PC-9 (cell line): ENCODE results near the gene INPP5J. TPM values are rescaled to one million over a fixed set of nuclear protein-coding genes. Genes with fewer than 3 reads are reported as not detected.

Experiments used
- BruUV-seq: library from RNA; stranded (reverse); fragments of 400-500 nt; replicated peaks from 2 replicates; lab custom pipeline; 2021; lab: Mats Ljungman, UMichigan
- CTCF ChIA-PET: fragments of 300-600 bp; sonication (Branson Sonifier 250); formaldehyde crosslinking; loops from one replicate; lab custom pipeline; 2022; ENCODE audit warnings: antibody characterized with exemption; lab: Charles Lee
- POLR2A ChIA-PET: fragments of 300-600 bp; sonication (Branson Sonifier 250); formaldehyde crosslinking; loops from one replicate; lab custom pipeline; 2022; ENCODE audit warnings: antibody characterized with exemption; ENCODE audit not compliant: unreplicated experiment; lab: Charles Lee
- DNase-seq, 2 experiments: peaks; one replicate each; pipeline versions ENCODE4 v3.0.0 to v3.0.0-alpha.2; 2015 to 2022; ENCODE audit warnings: mixed read lengths in 1 of 2
- H2AFZ ChIP-seq: fragments of 200-600 bp; sonication (generic); 2 replicates; pipeline ENCODE4 v1.8.1; 2017; ENCODE audit warnings: antibody characterized with exemption
- H3F3A ChIP-seq: fragments of 200-600 bp; sonication (generic); 2 replicates; pipeline ENCODE4 v1.8.1; 2017; ENCODE audit warnings: antibody characterized with exemption, mild to moderate bottlenecking, low read depth; ENCODE audit not compliant: insufficient read depth
- H3K27ac ChIP-seq: fragments of 200-600 bp; sonication (generic); 2 replicates; pipeline ENCODE4 v1.6.1; 2016; ENCODE audit warnings: mixed run types
- H3K27me3 ChIP-seq: fragments of 200-600 bp; sonication (generic); 2 replicates; pipeline ENCODE4 v1.6.1; 2016; ENCODE audit warnings: low read depth, mixed run types; ENCODE audit not compliant: insufficient read depth
- H3K36me3 ChIP-seq: fragments of 200-600 bp; sonication (generic); 2 replicates; pipeline ENCODE4 v1.6.1; 2016; ENCODE audit warnings: low read depth, mixed run types
- H3K4me1 ChIP-seq: fragments of 200-600 bp; sonication (generic); replicated peaks from 2 replicates; pipeline ENCODE4 v1.6.1; 2016; ENCODE audit warnings: mixed run types; ENCODE audit not compliant: insufficient read depth
- H3K4me2 ChIP-seq: fragments of 200-600 bp; sonication (generic); 2 replicates; pipeline ENCODE4 v1.6.1; 2017; ENCODE audit warnings: mixed run types
- H3K4me3 ChIP-seq: fragments of 200-600 bp; sonication (generic); 2 replicates; pipeline ENCODE4 v1.6.1; 2016; ENCODE audit warnings: mixed run types
- H3K79me2 ChIP-seq: fragments of 200-600 bp; sonication (generic); 2 replicates; pipeline ENCODE4 v1.6.1; 2017; ENCODE audit warnings: low read depth, mixed run types
- H3K9me2 ChIP-seq: fragments of 200-600 bp; sonication (generic); 2 replicates; pipeline ENCODE4 v1.8.1; 2017; ENCODE audit warnings: mild to moderate bottlenecking; ENCODE audit not compliant: insufficient read depth
- H3K9me3 ChIP-seq: fragments of 200-600 bp; sonication (generic); 2 replicates; pipeline ENCODE4 v1.8.1; 2016; ENCODE audit warnings: low read depth; ENCODE audit not compliant: insufficient read depth
- H4K20me1 ChIP-seq: fragments of 200-600 bp; sonication (generic); 2 replicates; pipeline ENCODE4 v1.8.1; 2017; ENCODE audit not compliant: insufficient read depth
- CTCF ChIP-seq: fragments of 200-600 bp; sonication (generic); conservative IDR thresholded peaks from 2 replicates; pipeline ENCODE4 v1.6.1; 2017; ENCODE audit warnings: mixed run types, antibody characterized with exemption, mild to moderate bottlenecking, moderate library complexity
- EZH2 ChIP-seq: fragments of 200-600 bp; sonication (generic); IDR thresholded peaks from 2 replicates; pipeline ENCODE4 v1.8.0; 2017; ENCODE audit warnings: antibody characterized with exemption, low read depth
- intact Hi-C: fragments of 100-400 bp; cut with micrococcal nuclease; formaldehyde crosslinking; loops from one replicate; pipeline ENCODE4 v1.10.0; 2022; ENCODE audit not compliant: unreplicated experiment
- total RNA-seq: library from RNA; stranded (reverse); gene quantifications from 2 replicates; pipeline ENCODE4 v1.2.3, GENCODE V29; 2021

INPP5J gene
- total RNA-seq, 1 experiment from 2014 or later: 1.7 TPM

GRCh38 chr22:31102441-31103081, 20.2 kb upstream of the INPP5J start:
- intact Hi-C loops: loop anchor here (10.0 kb wide), 1 partner anchor 112 kb away; the partner anchor contains the start of gene LIMK2
- no peaks in the 10 kb centered on the region for H4K20me1 ChIP-seq
- H3K9me2 ChIP-seq: no peaks in the 10 kb centered on the region
- POLR2A ChIA-PET: interaction anchor here (0.7 kb wide), 1 partner anchor 240 kb away, joined by 5 read pairs; no protein-coding TSS in a partner anchor
- no TSS peak for BruUV-seq
- no peaks in the 10 kb centered on the region for H3K36me3 ChIP-seq
- peak overlapping the region; percentile 35; the same call in 1 of the 2 replicates for H3K4me2 ChIP-seq
- no peaks in the 10 kb centered on the region for H3K79me2 ChIP-seq
- TF ChIP-seq CTCF (no peak), EZH2 (no peak)
- peaks cover 42% of the 10 kb centered on the region for H3F3A ChIP-seq
- no peaks in the 10 kb centered on the region for H3K9me3 ChIP-seq
- peak; percentile 71 to 80 for DNase-seq
- no peak overlapping the region for H3K4me3 ChIP-seq
- H3K4me1 ChIP-seq: peaks cover 19% of the 10 kb centered on the region
- H2AFZ ChIP-seq: no peak overlapping the region
- H3K27me3 ChIP-seq: no peaks in the 10 kb centered on the region
- H3K27ac ChIP-seq: no peak overlapping the region
- CTCF ChIA-PET: interaction anchor here (0.5 to 0.7 kb wide), 2 partner anchors 197 to 337 kb away, joined by 4 to 5 read pairs; no protein-coding TSS in a partner anchor

GRCh38 chr22:31103111-31103510, 19.7 kb upstream of the INPP5J start:
- H3K4me3 ChIP-seq: no peak overlapping the region
- H3K4me1 ChIP-seq: peaks cover 23% of the 10 kb centered on the region
- no TSS peak for BruUV-seq
- ChIA-PET POLR2A (no interaction called here), CTCF (no interaction called here)
- H3K27ac ChIP-seq: no peak overlapping the region
- no peaks in the 10 kb centered on the region for H3K9me3 ChIP-seq
- no peaks in the 10 kb centered on the region for H3K79me2 ChIP-seq
- H3K27me3 ChIP-seq: no peaks in the 10 kb centered on the region
- H4K20me1 ChIP-seq: no peaks in the 10 kb centered on the region
- peak in 1 of 2 experiments; percentile 15 for DNase-seq
- TF ChIP-seq CTCF (no peak), EZH2 (no peak)
- peaks cover 45% of the 10 kb centered on the region for H3F3A ChIP-seq
- H3K4me2 ChIP-seq: no peak overlapping the region
- no peak overlapping the region for H2AFZ ChIP-seq
- H3K9me2 ChIP-seq: no peaks in the 10 kb centered on the region
- intact Hi-C loops: loop anchor here (10.0 kb wide), 1 partner anchor 112 kb away; the partner anchor contains the start of gene LIMK2
- no peaks in the 10 kb centered on the region for H3K36me3 ChIP-seq

- CTCF ChIA-PET: no interaction called here
- Histone ChIP-seq H3K36me3 (no peaks in the 10 kb centered on the region), H3K4me2 (no peak overlapping the region), H3K27me3 (no peaks in the 10 kb centered on the region), H2AFZ (no peak overlapping the region), H3F3A (peaks cover 48% of the 10 kb centered on the region), H4K20me1 (no peaks in the 10 kb centered on the region), H3K9me3 (no peaks in the 10 kb centered on the region), H3K9me2 (no peaks in the 10 kb centered on the region), H3K4me1 (peaks cover 27% of the 10 kb centered on the region), H3K27ac (no peak overlapping the region), H3K4me3 (no peak overlapping the region), H3K79me2 (no peaks in the 10 kb centered on the region)
- intact Hi-C loops: loop anchor here (10.0 kb wide), 1 partner anchor 111 kb away; the partner anchor contains the start of gene LIMK2
- POLR2A ChIA-PET: no interaction called here
- TF ChIP-seq CTCF (no peak), EZH2 (no peak)
- peak in 1 of 2 experiments; percentile 20 for DNase-seq
- BruUV-seq: no TSS peak
Measured at GRCh38 chr22:31103899-31104694, 18.7 kb upstream of the INPP5J start.
